DOHH2 (cell line): ENCODE data around the gene SGTA.

Source experiments
- H3F3A ChIP-seq: fragments of 200-600 bp; sonication (generic), shearing (Covaris generic); 2 replicates; pipeline ENCODE4 v1.6.0; 2016; ENCODE audit warnings: antibody characterized with exemption, mild to moderate bottlenecking; ENCODE audit not compliant: control insufficient read depth, insufficient read depth
- H3K27ac ChIP-seq: fragments of 200-600 bp; sonication (generic); 2 replicates; pipeline ENCODE4 v1.5.1; 2014; ENCODE audit warnings: low read depth, mild to moderate bottlenecking, low read length, moderate library complexity
- H3K27me3 ChIP-seq: fragments of 200-600 bp; sonication (generic); 2 replicates; pipeline ENCODE4 v1.6.1; 2014; ENCODE audit warnings: mild to moderate bottlenecking, low read length, mixed read lengths; ENCODE audit not compliant: control insufficient read depth
- H3K36me3 ChIP-seq: fragments of 200-600 bp; sonication (generic); 2 replicates; pipeline ENCODE4 v1.6.1; 2014; ENCODE audit warnings: mild to moderate bottlenecking, low read length, moderate library complexity, mixed read lengths; ENCODE audit not compliant: control insufficient read depth
- H3K4me1 ChIP-seq: fragments of 200-600 bp; sonication (generic); 2 replicates; pipeline ENCODE4 v1.6.1; 2014; ENCODE audit warnings: mild to moderate bottlenecking, low read length, mixed read lengths; ENCODE audit not compliant: control insufficient read depth
- H3K4me2 ChIP-seq: fragments of 200-600 bp; sonication (generic); 2 replicates; pipeline ENCODE4 v1.6.0; 2014; ENCODE audit warnings: mild to moderate bottlenecking, low read length, moderate library complexity
- H3K4me3 ChIP-seq: fragments of 200-600 bp; sonication (generic); 2 replicates; pipeline ENCODE4 v1.5.1; 2014; ENCODE audit warnings: mild to moderate bottlenecking, low read length, mixed read lengths
- H3K79me2 ChIP-seq: fragments of 200-600 bp; sonication (generic); 2 replicates; pipeline ENCODE4 v1.6.1; 2014; ENCODE audit warnings: mild to moderate bottlenecking, low read length, mixed read lengths; ENCODE audit not compliant: control insufficient read depth
- H3K9me2 ChIP-seq: fragments of 200-600 bp; sonication (generic); replicated peaks from 2 replicates; pipeline ENCODE4 v1.6.1; 2014; ENCODE audit warnings: mild to moderate bottlenecking, low read length, mixed read lengths; ENCODE audit not compliant: control insufficient read depth
- H3K9me3 ChIP-seq: fragments of 200-600 bp; sonication (generic); 2 replicates; pipeline ENCODE4 v1.6.1; 2014; ENCODE audit warnings: antibody characterized with exemption, low read length, mixed read lengths; ENCODE audit not compliant: control insufficient read depth, insufficient read depth
- H4K20me1 ChIP-seq: fragments of 200-600 bp; sonication (generic); 2 replicates; pipeline ENCODE4 v1.6.0; 2014; ENCODE audit warnings: low read depth, mild to moderate bottlenecking, antibody characterized with exemption, low read length, moderate library complexity; ENCODE audit not compliant: control insufficient read depth, insufficient read depth
- EZH2phosphoT487 ChIP-seq: fragments of 200-600 bp; sonication (generic); IDR thresholded peaks from 2 replicates; pipeline ENCODE4 v1.6.1; 2017; ENCODE audit warnings: borderline replicate concordance, mild to moderate bottlenecking, antibody characterized with exemption, low read length, moderate library complexity, mixed read lengths
- TF ChIP-seq, protein P1 (sequence below): fragments of 200-600 bp; sonication (generic); IDR thresholded peaks from one replicate; pipeline ENCODE4 v1.5.1; 2014; ENCODE audit warnings: antibody characterized with exemption, mild to moderate bottlenecking, low read depth, low read length; ENCODE audit not compliant: poor library complexity, severe bottlenecking

SGTA gene

DNA sequence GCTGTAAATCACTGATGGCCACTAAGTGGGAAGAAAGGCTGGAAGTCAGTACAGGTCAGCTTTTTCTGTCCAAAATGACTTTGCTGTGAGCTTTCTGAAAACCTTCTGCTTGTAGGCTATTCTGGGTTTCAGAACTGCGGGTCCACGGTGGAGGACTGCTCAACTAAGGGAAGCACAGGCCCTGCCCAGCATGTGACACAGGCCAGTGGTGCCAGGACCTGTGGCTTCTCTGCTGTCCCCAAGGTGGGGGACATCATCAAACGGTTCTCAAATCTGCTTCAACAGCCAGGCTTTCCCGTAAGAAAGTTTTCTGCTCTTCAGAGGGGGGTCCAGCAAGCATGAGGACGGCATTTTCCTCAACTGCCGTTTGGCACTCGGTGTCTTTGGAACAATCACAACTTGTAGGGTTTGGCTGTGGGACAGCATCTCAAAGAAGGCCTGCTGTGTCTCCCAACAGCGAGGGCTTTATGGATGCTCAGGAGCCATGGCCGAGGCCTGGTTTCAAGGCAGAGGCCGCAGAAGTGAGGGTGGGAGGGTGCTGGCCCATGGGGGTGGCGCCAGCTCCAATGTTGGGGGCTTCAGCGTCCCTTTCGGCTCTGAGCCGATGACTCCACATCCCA lies 3.8 kb downstream of the SGTA start:
- H3K79me2 ChIP-seq: peaks cover 96% of the 10 kb centered on the region
- peaks cover 9% of the 10 kb centered on the region for H3F3A ChIP-seq
- no peaks in the 10 kb centered on the region for H3K9me3 ChIP-seq
- no peak overlapping the region for H3K27ac ChIP-seq
- H4K20me1 ChIP-seq: peaks cover 24% of the 10 kb centered on the region
- H3K4me2 ChIP-seq: no peak overlapping the region; the same call in 1 of the 2 replicates
- peaks cover 79% of the 10 kb centered on the region for H3K36me3 ChIP-seq
- peaks cover 67% of the 10 kb centered on the region for H3K4me1 ChIP-seq
- H3K4me3 ChIP-seq: no peak overlapping the region
- no peaks in the 10 kb centered on the region for H3K27me3 ChIP-seq
- no peaks in the 10 kb centered on the region for H3K9me2 ChIP-seq
- no peak for TF ChIP-seq EZH2phosphoT487
- TF ChIP-seq, protein P1, sequence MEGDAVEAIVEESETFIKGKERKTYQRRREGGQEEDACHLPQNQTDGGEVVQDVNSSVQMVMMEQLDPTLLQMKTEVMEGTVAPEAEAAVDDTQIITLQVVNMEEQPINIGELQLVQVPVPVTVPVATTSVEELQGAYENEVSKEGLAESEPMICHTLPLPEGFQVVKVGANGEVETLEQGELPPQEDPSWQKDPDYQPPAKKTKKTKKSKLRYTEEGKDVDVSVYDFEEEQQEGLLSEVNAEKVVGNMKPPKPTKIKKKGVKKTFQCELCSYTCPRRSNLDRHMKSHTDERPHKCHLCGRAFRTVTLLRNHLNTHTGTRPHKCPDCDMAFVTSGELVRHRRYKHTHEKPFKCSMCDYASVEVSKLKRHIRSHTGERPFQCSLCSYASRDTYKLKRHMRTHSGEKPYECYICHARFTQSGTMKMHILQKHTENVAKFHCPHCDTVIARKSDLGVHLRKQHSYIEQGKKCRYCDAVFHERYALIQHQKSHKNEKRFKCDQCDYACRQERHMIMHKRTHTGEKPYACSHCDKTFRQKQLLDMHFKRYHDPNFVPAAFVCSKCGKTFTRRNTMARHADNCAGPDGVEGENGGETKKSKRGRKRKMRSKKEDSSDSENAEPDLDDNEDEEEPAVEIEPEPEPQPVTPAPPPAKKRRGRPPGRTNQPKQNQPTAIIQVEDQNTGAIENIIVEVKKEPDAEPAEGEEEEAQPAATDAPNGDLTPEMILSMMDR: no peak

DNA sequence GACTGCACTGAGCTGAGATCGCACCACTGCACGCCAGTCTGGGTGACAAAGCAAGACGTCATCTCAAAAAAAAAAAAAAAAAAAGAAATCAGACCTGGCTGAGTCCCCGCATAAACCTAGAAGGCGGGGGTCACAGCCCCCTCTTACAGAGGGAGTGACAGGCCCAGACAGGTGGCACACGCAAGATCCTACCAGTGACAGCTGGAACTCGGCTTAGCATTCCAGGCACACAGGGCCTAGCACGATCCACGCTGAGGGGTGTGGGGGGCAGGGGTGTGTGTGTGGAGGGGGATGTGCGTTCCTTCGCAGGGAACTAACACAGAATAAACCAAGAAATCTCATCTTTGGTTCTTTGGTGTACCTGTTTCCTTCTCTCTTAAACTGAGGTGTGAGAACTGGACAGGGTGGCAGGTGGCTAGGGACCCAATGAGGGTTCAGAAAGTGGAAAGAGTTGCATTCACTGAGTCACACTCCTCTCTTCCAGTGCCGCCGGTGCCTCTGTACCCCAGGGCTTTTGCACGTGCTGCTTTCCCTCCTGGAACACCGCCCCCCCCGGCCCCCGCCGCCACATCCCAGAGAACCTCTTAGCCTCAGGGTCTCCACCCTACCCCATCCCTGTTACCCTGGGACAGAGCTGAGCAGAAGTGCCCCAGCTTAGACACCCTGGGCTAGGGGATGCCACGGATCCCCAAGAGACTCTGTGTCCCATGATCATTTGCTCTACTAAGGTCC lies 5.0 kb downstream of the SGTA start:
- H3K4me3 ChIP-seq: no peak overlapping the region
- TF ChIP-seq, protein P1: no peak
- TF ChIP-seq EZH2phosphoT487: no peak
- no peaks in the 10 kb centered on the region for H3K9me3 ChIP-seq
- no peaks in the 10 kb centered on the region for H3K9me2 ChIP-seq
- H3K79me2 ChIP-seq: peaks cover 96% of the 10 kb centered on the region
- H3K27me3 ChIP-seq: no peaks in the 10 kb centered on the region
- H3K27ac ChIP-seq: no peak overlapping the region
- peaks cover 83% of the 10 kb centered on the region for H3K36me3 ChIP-seq
- H3F3A ChIP-seq: peaks cover 4% of the 10 kb centered on the region; the same call in 1 of the 2 replicates
- peaks cover 24% of the 10 kb centered on the region for H4K20me1 ChIP-seq
- H3K4me2 ChIP-seq: no peak overlapping the region
- H3K4me1 ChIP-seq: peaks cover 64% of the 10 kb centered on the region

DNA sequence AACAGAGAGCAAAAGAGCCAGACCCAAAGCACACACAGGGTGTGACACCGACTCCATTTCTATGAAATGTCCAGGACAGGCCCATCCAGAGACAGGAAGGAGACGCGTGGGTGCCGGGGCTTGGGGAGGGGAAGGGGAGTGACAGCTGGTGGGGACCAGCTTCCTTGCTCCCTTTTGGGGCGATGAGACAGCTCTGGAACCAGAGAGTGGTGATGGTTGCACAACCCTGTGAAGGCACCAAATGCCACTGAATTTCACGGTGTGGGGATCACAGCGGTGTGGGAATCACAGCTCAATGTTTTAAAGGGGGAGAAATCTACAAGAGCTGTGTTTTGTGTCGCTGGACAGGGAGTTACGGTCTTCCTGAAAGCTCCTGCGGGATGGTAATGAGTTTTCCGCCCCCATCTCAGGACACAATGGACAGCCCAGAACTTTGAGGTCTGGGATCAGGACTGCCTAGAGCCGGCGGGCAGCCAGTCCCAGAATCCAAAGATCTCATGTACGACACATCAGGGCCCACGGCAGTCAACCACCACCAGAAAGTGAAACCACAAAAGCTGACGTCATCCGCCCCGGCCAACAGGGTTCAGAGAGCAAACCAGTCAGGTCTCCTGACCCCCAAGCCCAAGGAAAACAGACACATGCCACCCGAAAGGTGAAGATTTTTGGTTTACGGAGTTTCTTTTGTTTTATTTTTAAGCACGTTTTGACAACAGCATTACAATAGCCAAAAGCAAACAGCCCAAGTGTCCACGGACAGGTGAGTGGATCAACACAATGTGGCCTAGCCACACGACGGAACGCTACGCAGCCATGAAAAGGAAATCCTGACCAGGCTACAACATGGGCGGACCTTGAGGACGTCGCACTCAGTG lies 7.3 kb downstream of the SGTA start:
- H3K4me2 ChIP-seq: peak overlapping the region; percentile 90

More for the DNA sequence above, 7.3 kb downstream of the SGTA start:
- H3K4me3 ChIP-seq: peak overlapping the region; percentile 68
- TF ChIP-seq, protein P1: no peak
- TF ChIP-seq EZH2phosphoT487: no peak
- peaks cover 49% of the 10 kb centered on the region for H3K4me1 ChIP-seq
- peaks cover 94% of the 10 kb centered on the region for H3K79me2 ChIP-seq
- peaks cover 15% of the 10 kb centered on the region for H4K20me1 ChIP-seq
- H3K9me3 ChIP-seq: no peaks in the 10 kb centered on the region
- H3F3A ChIP-seq: peaks cover 4% of the 10 kb centered on the region; the same call in 1 of the 2 replicates
- H3K36me3 ChIP-seq: peaks cover 79% of the 10 kb centered on the region
- no peaks in the 10 kb centered on the region for H3K27me3 ChIP-seq
- H3K27ac ChIP-seq: peak overlapping the region; percentile 71
- H3K9me2 ChIP-seq: no peaks in the 10 kb centered on the region
